GM21367 (cell line): ENCODE data around the gene SPCS2.

Experiments used
- ATAC-seq: cut with Tn5 transposase; IDR thresholded peaks from one replicate; pipeline ENCODE4 v1.9.1; 2021; ENCODE audit not compliant: unreplicated experiment

The SPCS2 gene

DNA sequence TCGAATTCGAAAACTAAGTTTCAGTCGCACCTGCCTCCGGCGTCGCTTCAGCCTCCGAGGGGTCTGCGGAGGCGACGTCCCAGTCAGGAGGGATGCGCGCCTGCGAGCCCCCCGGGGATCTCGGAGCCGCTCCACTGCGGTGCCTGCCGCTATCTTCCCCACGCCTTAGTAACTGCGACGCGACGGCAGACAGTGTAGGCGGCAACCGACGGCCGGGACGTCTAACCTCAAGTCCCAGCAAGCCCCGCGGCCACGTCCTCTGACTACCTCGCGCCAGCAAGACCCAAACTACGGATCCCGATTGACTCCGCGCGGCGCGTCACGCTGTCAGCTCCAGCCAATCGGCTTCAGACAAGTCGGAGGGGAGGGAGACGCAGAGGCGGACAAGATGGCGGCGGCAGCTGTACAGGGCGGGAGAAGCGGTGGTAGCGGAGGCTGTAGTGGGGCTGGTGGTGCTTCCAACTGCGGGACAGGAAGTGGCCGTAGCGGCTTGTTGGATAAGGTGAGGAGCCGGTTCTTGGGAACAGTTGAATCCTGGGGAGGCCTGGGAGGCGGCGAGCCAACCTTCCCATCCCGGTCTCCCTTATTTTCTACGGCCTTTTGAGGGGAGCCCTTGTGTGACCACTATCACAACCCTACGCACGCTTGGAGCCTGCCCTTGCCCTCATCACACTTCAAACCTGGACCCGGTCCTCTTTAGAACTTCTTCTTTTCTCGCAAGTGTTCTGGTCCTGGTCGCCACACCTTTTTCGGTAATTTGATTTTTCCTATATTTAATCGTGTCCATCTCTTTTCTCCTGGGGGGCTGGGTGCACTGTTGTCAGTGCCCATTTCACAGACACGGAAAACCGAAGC is at the start of gene SPCS2, which contains the start of gene XRRA1:
Gene SPCS2 (plus strand): TSS at position 369 of the 855 bp plus-strand sequence. CDS start 20 bp downstream, at position 389.
Gene XRRA1 (minus strand): TSS at position 194 of the 855 bp plus-strand sequence. CDS start 8,213 bp downstream, outside the sequence.
- ATAC-seq, result peak; percentile 79

DNA sequence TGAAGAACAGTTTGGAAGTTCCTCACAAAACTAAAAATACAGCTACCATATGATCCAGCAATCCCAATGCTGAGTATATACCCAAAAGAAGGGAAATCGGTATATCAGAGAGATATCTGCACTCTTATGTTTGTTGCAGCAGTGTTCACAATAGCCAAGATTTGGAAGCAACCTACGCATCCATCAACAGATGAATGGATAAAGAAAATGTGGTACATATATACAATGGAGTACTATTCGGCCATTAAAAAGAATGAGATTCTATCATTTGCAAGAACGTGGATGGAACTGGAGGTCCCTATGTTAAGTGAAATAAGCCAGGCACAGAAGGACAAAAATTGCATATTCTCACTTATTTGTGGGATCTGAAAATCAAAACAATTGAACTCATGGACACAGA is 46.7 kb upstream of the SPCS2 start:
- ATAC-seq, result no peak

DNA sequence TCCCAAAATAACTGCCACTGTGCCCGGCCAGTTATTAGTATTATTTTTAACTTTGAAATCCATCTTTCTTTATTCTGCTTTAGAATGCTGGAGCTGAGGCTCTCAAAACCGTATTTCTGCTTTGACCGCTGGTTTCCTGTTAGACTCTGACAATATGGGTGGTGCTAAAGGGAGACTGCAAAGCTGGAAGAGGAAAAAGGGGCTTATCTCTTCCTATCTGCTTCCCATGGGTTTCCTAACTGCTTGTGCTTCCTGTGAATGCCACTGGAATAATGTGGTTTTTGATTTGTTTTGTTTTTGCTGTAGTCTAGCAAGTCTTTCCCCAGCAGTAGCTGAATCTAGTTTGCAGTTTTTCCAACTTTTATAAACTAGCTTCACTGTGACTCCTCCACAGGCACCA is 43.7 kb upstream of the SPCS2 start:
- ATAC-seq, result no peak

DNA sequence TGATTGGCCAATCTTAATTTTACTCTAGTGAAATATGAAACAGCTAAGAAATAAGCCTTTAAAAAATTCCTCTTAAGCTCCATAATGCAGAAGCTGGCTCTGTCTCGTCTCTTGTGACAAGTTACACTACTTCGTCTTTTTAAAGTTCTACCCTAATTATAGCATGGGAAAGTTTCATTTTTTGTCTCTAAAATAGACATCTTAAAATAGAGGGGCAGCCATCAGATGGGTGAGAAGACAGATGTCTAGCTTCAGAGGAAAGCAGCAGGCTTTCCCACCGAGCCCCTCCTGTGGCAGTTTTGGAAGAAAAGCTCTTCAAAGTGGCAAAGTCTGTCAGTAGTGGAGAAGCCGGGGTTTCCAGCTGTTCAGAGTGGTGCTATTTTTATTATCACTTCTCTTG is 39.7 kb upstream of the SPCS2 start:
- no peak for ATAC-seq

DNA sequence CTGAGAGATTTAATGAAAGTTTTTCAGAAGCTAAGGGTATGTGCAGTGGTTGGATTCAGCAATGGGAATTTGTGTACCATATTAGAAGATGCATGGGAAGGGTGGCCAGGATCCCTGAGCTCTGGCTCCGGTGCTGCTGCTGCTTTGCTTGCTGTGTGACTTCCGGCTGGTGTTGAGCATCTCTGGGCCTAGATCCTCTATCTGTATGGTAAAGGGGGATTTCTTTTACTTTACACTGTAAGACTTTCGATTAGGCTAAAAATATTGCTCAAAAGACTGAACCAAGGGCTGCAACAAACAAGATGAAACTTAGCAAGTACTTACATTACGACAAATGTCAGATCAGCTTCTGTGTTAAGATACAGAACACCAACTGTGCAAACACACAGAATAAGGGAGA is 39.3 kb upstream of the SPCS2 start:
- no peak for ATAC-seq

DNA sequence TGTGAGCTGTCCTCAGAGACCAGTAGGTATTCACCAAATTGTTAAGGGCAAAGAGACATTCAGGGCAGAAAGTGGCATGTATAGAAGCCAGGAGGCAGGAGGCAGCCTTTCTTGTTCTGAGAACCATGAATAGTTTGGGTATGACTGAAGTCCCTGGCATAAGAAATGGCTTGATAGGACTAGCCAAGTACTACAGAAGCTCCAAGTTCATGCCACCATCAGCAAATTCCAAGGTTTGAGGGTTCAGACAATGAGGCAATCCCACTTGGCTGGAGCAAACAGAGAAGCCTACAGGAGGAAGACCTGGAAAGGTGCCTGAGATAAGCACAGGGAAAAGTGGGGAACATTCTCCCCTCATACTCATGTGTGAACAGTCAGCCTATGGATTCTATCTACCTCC is 25.9 kb upstream of the SPCS2 start:
- no peak for ATAC-seq

DNA sequence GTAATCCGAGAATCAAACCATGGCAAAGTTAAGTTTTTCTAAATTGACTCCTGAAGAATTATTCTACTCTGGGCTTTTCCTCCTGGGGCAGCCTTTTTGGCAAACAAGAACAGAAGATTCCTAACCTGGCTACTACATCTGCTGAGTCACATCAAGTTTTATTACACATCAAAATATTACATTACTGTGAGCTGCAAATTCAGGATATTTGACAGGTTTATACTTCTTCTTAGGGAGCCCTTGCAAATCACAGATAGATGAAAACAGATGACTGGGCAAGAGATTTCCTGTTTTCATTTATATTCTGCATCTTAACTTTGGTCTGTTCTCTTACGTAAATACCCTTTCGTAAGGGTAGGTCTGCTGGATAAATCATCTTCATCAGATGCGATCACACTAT is 23.8 kb upstream of the SPCS2 start:
- no peak for ATAC-seq

DNA sequence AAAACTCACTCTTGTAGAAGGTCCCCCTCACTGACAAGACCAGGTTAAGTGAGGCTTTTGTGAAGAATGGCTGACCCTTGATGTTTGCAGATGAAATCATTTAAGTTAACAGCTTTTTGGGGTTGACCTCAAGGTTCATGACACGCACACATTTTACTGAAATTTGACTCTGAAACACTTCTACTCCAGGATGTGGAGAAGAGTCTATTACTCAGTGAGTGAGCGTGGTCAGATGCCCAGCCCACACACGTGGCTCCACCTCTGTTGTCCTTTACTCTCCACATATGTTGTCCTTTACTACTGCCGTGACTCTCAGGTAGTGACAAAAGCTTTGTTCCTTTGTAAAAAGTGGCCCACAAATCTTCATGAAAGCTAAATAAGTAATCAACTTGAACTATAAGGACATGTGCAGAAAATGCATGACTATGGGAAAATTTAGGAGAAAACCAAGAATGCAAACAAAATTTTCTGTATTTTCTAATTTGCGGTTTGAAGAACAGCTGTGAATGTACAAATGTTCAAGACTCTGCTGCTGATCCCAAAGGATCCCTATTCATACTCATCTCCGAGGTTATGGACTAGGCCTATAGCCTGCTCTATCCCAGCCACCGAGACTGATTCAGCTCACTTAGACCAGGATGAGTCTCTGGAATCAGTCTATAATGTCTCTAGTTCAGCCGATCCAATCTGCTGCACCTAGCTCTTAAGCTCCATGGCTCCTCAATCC is 22.6 kb upstream of the SPCS2 start:
- ATAC-seq, result no peak

DNA sequence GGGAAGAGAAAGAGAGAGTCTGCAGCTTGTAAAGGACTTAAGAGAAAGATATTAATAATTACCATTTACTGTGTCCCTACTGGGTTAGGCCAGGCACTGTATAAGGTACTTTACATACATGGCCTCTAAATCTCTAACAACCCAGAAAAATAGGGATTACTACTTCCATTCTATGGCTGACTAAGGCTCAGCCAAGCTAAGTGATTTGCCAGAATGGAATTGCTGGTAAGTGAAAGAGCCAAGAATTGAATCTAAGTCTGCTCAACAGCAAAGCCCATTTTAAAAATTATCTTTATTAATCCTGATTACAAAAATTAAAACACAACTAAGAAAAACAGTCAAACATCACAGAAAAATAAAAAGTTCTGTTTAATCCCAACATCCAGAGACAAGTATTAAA is 21.6 kb upstream of the SPCS2 start:
- ATAC-seq, result no peak

DNA sequence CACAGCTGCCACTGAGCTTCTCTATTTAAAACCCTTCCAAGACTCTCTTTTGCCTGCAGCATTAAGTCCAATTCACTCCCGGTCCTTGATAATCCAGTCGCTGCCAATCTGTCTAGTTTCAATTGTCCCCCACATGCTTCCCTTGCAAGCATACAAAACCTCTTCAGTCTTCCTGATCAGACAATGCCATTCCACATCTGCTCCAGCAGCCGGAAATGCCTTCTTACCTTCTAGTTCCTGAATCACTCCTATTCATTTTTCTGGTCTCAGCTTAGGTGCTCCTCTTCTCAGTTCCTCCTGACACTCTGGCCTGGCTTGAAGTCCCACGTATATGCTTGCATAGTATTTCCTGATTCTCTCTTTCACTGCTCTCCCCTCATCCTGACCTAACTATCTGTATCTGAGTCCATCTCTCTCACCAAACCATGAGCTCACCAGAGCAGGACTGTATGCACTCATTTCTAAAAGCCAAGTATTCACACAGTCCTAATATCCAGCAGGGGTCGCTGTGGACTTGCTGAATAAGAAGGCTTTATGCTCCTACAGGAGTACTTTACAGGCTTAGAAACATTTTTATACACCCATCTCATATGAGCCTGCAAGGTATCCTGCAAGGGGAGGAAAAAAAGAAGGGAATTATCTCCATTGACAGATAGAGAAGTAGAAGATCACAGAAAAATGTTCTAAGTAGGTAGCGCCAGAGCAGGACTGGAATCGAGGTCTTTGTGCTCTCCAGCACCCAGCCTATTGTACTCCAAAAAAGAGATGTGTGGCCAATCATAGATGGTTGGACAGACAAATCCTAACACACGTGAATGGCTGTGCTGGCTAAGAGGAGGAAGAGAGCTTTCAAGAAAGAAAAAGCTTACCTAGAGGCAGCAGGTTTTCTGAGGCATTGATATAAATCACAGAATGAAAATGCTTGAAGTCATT is 19.4 kb upstream of the SPCS2 start:
- ATAC-seq, result peak; percentile 68

DNA sequence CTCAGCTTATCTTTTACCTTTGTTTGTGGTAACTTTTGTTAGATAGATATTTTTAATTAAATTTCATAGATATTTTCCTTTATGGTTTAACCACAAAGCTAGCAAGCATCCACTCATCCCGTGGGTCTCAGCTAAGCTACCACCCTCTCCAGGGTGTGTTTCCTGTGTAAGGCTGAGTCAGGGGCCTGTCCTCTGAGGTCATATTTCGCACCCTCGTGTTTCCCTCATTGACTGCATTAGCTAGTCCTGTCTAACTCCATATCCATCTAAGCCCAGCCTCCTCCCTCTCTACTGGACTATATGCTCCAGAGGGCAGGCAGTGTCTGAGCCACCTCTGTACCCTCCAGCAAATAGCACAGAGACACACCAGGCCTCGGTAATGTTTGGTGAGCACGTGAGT is 16.9 kb upstream of the SPCS2 start:
- no peak for ATAC-seq

DNA sequence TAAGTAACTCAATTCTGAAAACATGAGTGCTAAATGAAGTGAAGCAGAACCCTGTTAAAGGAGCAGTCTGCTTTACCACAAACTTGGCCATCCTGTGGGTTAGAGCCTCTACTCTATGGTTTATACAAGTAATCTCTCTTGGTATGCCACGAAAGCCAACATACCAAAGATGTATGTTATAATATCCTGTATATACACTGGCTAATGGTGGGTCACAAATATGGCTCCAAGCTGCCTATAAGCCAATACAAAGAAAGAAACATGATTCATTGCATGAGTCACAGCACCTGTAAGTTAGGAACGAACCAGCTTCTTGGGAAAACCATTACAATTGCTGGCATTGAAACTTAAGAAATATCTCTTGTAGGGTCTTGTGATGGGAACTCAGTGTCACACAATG is 16.3 kb upstream of the SPCS2 start:
- no peak for ATAC-seq

DNA sequence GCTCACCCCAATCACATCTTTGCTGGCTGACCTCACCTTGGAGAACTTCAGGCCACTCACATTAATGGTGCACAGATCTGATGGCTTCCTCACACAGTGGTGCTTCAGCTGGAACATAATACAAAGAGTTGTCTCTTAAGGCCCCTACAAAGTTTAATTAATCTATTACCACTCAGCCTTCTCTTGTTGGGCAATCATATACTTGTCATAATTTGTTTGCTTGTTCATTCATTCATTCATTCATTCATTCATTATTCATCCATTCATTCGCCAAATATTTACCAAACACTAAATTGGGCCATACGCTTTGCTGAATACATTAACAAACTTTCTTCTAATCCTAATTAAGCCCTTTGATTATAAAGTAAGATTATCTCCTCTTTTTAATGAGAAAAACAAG is 15.3 kb upstream of the SPCS2 start:
- no peak for ATAC-seq

DNA sequence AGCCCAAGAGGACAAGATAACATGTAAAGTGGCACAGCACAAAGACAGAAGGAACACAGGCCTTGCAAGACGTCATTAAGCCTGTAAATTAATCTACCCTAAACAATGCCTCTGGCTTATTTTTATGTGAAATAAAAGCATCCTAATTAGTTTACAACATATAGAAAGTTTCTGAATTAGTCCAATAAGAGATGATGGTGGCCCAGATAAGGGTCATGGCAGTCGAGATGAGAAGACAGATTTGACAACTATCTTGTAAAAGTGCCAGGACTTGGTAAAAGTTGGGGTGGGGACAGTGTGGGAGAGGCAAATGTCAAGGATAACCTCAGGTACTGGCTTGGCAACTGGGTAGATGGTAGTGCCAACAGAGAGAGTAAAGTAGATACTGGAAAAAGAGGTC is 13.8 kb upstream of the SPCS2 start:
- no peak for ATAC-seq

DNA sequence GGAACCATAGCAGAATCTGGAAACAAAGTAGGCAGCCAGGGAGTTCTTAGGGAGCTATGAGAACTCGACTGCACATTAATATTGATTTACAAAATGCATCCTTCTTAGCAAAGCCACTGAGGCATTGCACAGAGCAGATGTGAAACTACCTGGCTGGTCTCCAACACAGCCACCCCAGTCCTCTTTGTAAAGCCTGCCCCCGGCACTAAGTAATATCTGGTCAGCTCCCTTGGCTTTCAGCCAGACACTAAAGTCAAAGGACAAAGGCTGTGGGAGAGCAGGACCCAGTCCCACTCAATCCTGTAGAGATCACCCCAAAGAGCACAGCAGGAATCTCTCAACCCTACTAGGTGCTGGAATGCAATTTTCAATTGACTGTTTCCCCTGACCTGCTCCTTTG is 13.0 kb upstream of the SPCS2 start:
- ATAC-seq, result no peak

DNA sequence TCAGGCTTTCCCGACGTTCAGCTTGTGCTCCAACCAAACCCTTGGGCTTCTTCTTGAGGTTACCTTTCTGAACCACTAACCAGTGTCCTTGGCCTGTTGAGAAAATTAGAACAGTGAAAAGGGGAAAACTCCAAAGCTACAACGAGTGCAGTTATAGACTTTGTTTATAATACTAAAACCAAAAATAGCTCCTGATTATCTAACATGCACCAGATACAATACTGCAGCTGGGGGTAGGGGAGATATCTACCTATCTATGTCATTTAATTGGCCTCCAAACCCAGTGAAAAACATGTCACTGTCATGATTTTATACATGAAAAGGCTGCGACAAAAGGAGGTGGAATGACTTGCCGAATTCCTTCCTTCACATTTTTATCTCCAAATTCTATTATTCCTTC is 12.1 kb upstream of the SPCS2 start:
- no peak for ATAC-seq

DNA sequence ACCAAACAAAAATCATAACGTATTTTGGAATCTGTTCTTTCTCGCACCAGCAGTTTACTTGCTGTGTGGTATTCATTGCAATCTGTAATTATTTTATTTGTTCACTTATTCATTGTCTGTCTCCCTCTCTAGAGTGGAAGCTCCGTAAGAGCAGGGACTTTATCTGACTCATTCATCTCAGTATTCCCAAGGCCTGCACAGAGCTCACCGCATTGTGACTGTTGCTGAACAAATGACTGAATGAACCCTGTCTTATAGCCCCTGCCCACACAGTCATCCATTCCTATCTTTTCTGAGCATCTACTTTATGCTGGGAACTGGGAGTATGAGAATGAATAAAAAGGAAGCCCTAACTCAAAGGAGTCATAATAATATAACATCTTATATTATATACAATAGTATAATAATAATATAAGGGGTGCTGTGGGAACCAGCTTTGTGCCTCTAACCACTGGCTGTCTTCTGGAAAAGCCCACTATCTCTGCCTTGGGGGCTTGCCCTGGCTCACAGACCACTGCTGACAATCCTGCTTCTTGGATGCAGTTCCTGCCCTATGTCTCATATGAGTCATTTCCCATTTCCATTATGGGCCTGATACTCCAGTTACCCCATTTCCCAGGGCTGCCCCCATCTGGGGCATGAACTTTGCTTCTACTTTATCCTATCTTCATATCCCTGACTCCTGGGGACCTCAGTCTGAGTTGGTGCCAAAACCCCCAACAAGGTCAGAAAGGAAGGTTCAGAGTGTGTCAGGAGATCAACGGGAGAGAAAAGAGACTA is 11.2 kb upstream of the SPCS2 start:
- no peak for ATAC-seq

DNA sequence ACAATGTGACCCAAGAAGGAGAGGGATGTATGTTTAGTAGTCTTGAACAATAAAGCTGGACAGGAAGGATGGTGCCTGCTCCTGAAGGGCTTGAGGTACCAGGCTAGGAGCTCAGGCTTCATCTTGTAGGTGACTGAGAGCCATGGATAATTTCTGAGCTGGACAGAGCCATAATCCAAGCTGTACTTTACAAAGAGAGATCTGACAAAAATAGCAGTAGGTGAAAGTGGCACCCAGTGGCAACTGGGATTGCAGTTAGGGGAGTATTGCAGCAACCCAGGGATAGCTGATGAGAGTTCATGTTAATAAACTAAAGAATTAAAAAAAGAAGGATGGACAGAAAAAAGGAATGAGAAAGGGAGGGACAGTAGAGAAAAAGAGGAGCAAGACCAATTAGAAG is 7.6 kb upstream of the SPCS2 start:
- ATAC-seq, result no peak

DNA sequence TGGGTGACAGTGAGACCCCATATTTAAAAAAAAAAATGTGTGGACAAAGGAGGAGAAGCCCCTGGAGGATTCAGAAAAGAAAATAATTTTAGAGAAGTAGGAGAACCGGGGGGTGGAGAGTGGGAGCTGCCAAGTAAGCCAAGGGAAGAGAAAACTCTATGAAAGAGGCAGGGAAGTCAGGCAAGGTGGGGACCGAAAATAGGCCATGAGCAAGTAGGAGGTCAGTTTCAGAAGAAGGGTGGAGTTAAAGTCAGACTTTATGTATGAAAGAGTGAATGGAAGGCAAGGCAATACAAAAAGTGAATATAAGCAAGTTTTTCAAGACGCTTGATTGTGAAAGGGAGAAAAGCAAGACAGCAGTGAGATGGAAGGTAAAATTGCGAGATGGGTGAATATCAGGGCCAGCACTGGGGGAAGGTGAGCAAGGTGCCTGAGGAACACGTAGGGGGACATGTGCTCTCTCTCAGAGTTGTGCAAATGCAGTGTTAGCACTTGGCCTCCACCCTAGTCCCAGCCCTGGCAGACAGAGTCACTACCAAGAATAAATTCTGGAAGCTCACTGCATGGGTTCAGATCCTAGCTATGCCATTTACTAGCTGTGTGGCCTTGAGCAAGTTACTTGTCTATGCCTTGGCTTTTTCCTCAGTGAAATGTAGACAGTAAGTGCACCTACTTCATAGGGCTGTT is 6.8 kb upstream of the SPCS2 start:
- ATAC-seq, result no peak

DNA sequence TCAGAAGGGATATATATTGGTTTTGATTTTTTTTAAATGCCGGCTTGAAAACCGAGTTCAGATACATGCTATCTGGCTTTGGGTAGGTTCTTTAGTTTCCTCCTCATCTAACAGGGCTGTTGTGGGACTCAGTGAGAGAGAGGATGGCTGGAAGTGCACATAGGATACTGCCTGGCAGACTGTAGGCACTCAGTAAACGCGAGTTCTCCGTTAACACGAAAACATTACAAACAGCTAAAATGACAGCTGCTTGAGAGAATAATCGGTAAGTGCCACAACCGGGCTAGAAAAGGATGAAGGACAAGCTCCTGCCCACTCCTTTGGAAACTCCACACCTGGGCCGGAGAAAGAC is 544 bp upstream of the SPCS2 start:
- ATAC-seq, result no peak
